Measurements from ENCODE around the gene NDUFA9.

The NDUFA9 gene

GRCh38 chr12:4679711-4680110 lies 30.8 kb downstream of the NDUFA9 start:
- DNase-seq (ENCODE audit: low read depth in 2 of 2) = no peak
- TF ChIP-seq CTCF (IDR thresholded peaks at IDR 0.05; ENCODE audit: low read depth, low read length) = no peak
- H3K4me3 ChIP-seq (replicated peaks in 1 of 2; ENCODE audit: low read depth in 2 of 2, low read length in 2 of 2) = no peak overlapping the region

DNA sequence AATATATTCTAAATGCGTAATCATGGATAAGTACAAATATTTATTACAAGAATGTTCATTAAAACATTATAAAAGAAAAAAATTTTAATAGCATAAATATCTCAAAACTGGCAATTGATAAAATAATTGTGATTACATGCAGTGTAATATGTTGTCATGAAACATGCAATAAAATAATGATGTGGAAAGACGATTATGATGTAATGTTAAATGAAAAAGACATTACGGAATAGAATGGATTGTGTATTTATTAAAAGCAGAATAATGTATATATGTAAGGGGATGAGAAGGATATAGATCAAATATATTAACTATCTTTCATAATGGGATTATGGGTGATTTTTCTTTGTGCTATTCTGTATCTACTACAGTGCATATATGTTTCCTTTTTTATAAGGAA lies 32.8 kb downstream of the NDUFA9 start:
- TF ChIP-seq CTCF (IDR thresholded peaks at IDR 0.05; ENCODE audit: low read depth, low read length) = no peak
- no peak for DNase-seq (ENCODE audit: low read depth in 2 of 2)
- H3K4me3 ChIP-seq (replicated peaks in 1 of 2; ENCODE audit: low read depth in 2 of 2, low read length in 2 of 2) = no peak overlapping the region

DNA sequence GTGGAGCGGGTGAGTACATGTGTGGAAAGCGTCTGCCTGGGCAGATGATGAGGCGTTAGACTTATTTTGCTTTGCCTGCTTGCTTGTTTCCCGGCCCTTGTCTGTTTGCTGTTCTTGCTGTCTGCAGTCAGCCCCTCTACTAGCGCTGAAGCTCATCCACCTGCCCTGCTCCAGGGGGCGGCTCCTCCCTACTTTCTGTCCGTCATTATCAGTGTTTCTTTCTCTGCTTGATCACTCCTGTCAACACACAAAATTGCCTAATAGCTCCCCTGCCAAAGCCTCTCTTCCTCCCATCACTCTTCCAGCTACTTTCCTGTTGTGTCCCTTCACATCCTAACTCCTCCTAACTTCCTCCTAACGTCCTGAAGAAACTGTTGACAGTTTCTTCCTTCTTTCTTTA lies 36.4 kb downstream of the NDUFA9 start:
- no peak overlapping the region for H3K4me3 ChIP-seq (replicated peaks in 1 of 2; ENCODE audit: low read depth in 2 of 2, low read length in 2 of 2)
- no peak for TF ChIP-seq CTCF (IDR thresholded peaks at IDR 0.05; ENCODE audit: low read depth, low read length)
- no peak for DNase-seq (ENCODE audit: low read depth in 2 of 2)

DNA sequence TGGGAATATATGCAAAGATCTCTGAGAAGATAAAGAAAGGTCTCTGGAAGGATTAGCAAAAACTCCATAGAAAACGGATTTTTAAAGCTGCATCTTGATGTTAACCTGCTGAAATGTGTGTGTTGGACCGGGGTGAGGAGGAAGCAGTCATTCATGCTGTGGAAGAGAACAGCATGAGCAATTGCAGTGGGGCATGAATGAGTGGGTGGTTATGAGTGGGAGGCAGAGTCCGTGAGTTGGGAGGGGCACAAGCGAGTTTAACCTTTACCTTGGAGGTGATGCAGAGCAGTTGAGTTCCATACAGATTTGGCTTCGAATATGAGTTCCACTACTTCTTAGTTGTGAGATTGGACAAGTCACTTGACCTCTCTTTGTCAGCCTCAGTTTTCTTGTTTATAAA lies 41.8 kb downstream of the NDUFA9 start:
- TF ChIP-seq CTCF (IDR thresholded peaks at IDR 0.05; ENCODE audit: low read depth, low read length) = no peak
- H3K4me3 ChIP-seq (replicated peaks in 1 of 2; ENCODE audit: low read depth in 2 of 2, low read length in 2 of 2) = no peak overlapping the region
- no peak for DNase-seq (ENCODE audit: low read depth in 2 of 2)

All from cardiac fibroblast (primary cell).